LoVo (cell line): ENCODE data around the gene GYS1.

ENCODE experiments used
- DNase-seq: peaks from one replicate; pipeline ENCODE4 v3.0.0-alpha.2; 2016; ENCODE audit warnings: low spot score

The GYS1 gene

GRCh38 chr19:48988860-48989259 is 4.2 kb downstream of the GYS1 start:
- no peak for DNase-seq

- no peak for DNase-seq
These were observed 4.8 kb downstream of the GYS1 start for GRCh38 chr19:48988286-48988685.

GRCh38 chr19:48987323-48987722 is 5.8 kb downstream of the GYS1 start:
- DNase-seq: no peak

- DNase-seq: no peak
These were observed 6.9 kb downstream of the GYS1 start for GRCh38 chr19:48986211-48986610.

- DNase-seq: no peak
These were observed 7.4 kb downstream of the GYS1 start for GRCh38 chr19:48985711-48986110.

GRCh38 chr19:48982280-48982679 is 10.8 kb downstream of the GYS1 start:
- no peak for DNase-seq

- no peak for DNase-seq
These were observed 16.0 kb downstream of the GYS1 start for GRCh38 chr19:48977061-48977460.

GRCh38 chr19:48975947-48976847 is 16.9 kb downstream of the GYS1 start:
- DNase-seq: no peak

GRCh38 chr19:48970923-48971395 is 22.1 kb downstream of the GYS1 start:
- no peak for DNase-seq

- DNase-seq: no peak
These were observed 22.9 kb downstream of the GYS1 start for GRCh38 chr19:48970139-48970766.

GRCh38 chr19:48969276-48970138 is 23.6 kb downstream of the GYS1 start:
- DNase-seq: no peak

- DNase-seq: no peak
These were observed 24.3 kb downstream of the GYS1 start for GRCh38 chr19:48968813-48969218.

- no peak for DNase-seq
These were observed 24.9 kb downstream of the GYS1 start for GRCh38 chr19:48968179-48968661.

GRCh38 chr19:48967346-48968178 is 25.5 kb downstream of the GYS1 start:
- DNase-seq: peak; percentile 48

- DNase-seq: no peak
These were observed 26.4 kb downstream of the GYS1 start for GRCh38 chr19:48966541-48967345.

- DNase-seq: peak; percentile 75
These were observed 27.1 kb downstream of the GYS1 start for GRCh38 chr19:48965806-48966540.

- peak; percentile 94 for DNase-seq
These were observed 27.9 kb downstream of the GYS1 start, which contains the start of gene FTL for GRCh38 chr19:48965040-48965805. Gene FTL, plus strand, starts transcription at chr19:48965309. Its CDS starts 199 bp downstream, at chr19:48965508.

- no peak for DNase-seq
These were observed 28.7 kb downstream of the GYS1 start for GRCh38 chr19:48964205-48965039.
